ENCODE measurements around the gene SEPHS1.
A peak's percentile ranks its signal among the peaks of the same experiment; 100 is the strongest.
"Not testable (repeated sequence)": the region's sequence is repeated elsewhere in the genome, so short reads cannot be mapped to it uniquely, and the experiment has no call there.

Gene SEPHS1

DNA sequence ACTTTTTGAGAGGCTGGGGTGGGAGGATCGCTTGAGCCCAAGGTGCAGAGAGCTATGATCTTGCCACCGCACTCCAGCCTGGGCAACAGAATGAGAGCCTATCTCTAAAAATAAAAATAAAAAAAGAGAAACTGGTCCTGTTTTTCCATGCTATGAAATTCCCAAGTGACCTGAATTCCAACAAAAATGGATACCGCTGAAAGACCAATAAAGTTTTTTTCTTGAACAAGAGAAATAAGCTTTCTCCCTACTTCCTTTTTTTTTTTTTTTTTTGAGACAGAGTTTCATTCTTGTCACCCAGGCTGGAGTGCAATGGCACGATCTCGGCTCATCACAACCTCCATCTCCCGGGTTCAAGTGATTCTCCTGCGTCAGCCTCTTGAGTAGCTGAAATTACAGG lies 12.5 kb upstream of the SEPHS1 start:
- no peak for DNase-seq (ENCODE audit: low read depth)

DNA sequence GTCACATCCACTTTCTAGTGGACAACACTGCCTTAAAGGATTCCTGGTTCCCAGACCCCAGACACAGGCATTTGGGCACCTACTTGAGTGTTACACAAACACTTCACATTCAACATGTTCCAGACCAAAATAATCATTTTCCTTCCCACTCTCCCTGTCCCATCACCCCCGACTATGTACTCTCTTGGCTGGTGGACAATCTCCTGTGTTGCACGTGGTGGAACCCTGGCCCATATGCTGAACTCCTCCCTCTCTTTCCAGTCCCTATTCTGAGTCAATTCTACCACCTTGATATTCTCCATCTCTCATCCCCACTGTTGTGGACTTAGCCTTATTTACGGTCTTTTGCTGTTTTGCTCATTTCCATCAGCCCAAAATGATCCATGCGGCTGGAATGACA lies 8.3 kb upstream of the SEPHS1 start:
- DNase-seq (ENCODE audit: low read depth) = no peak

DNA sequence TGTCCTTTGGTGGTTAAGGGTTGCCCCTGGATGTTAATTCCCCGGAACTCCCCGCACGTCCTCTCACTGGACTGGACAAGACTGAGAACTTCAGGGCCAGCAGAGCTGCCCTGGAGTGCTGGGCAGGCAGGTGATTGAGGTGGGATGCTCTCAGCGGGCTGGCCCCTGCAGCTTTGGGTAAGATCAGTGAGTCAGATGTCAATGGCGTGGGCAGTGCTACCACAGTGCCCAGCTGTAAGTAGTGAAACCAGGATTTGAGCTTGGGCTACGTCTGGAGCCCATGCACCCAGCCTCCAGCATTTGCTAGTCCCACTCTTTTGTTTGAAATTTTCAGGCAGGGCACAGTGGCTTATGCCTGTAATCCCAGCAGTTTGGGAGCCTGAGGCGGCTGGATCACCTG lies 6.7 kb upstream of the SEPHS1 start:
- DNase-seq (ENCODE audit: low read depth) = no peak

- DNase-seq (ENCODE audit: low read depth) = no peak
These were observed 4.4 kb upstream of the SEPHS1 start for GRCh38 chr10:13352519-13352918.

- DNase-seq (ENCODE audit: low read depth) = no peak
These were observed 3.3 kb upstream of the SEPHS1 start for GRCh38 chr10:13351340-13351915.

DNA sequence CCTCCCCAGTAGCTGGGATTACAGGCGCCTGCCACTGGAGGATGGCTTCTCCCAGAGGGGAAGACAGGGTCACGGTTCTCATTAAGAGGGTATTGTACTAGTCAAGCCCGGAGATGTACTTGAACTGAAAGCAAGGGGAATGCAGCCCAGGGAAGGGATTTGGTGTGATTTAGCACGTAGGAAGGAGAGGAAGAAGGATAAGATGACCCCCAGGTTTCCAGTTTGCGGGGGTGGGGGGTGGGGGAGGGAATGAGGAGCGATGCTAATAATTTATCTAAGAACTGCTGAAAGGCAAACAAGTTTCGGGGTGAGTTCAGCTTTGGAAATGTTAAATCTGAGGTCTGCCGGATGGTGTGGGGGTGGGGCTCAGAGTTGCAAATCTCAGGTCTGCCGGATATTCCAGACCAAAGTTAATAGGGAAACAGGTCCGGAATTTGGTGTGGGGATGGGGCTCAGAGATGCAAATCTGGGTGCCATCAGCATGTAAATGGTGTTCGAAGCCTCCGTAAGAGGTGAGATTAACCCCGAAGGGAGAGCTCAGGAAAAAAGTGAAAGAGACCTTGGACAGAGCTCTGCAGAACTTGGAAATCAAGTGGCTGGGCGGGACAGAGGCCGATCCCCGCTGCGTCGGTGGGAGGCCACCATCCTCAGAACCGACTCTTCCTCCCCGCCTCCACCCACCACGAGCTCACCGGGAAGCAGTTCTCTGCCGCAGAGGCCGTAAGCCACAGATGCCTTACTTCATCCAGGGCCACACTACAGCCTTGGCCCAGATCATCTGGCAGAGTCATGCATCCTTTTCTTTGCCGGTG lies 1.6 kb upstream of the SEPHS1 start:
- no peak for DNase-seq (ENCODE audit: low read depth)

GRCh38 chr10:13347500-13348156 lies 465 bp downstream of the SEPHS1 start:
- peak; percentile 71 for DNase-seq (ENCODE audit: low read depth)

- no peak for DNase-seq (ENCODE audit: low read depth)
These were observed 1.0 kb downstream of the SEPHS1 start for GRCh38 chr10:13347043-13347499.

- DNase-seq (ENCODE audit: low read depth) = no peak
These were observed 1.6 kb downstream of the SEPHS1 start for GRCh38 chr10:13346283-13347042.

DNA sequence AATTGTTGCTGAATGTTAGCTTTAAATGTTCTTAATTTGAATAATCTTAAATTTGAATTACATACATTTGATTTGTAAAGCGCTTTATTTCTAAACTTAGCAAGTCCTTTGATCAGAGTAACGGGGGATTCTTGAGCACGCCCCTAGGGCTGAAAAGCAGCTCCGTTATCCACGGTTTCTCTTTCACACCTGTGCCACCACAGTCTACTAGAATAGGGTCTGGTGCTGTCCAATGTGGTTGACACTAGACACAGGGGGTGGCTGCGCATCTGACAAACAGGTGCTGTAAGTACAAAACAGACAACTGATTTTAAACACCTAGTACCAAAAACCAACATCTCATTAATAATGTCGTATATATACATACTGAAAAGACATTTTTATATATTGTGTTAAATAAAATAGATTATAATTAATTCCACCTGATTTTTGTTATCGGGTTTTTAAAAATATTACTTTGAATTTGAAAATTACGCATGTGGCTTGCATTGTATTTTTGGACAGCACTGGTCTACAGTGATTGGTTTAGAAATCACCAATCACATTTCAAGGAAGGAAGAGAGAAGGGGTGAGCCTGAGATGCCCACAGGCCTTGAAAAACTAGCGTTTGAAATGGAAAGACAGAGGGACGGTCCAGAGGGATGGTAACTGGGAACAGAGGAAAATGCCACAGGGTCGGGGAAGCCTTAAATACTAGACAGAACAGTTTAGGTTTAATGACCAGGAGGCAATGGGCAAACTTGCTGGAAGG lies 7.3 kb downstream of the SEPHS1 start:
- no peak for DNase-seq (ENCODE audit: low read depth)

DNA sequence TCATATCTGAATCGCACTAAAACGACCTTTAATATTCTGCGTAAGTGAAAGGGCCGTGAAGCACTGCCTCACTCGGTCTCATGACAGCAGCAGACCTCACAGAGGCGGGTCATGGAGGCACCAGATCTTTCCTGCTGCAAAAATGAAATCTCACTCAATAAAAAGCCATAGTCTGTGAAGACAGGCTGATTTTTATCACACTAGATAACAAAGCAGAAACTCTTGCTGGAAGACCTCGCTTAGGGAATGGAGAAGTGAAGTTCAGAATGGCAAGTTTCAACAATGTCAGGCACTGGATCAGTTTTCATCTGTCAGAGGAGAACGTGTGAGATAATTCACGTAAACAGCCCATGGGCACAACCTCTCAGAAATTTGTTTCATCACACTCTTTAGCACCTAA lies 8.0 kb downstream of the SEPHS1 start:
- no peak for DNase-seq (ENCODE audit: low read depth)

DNA sequence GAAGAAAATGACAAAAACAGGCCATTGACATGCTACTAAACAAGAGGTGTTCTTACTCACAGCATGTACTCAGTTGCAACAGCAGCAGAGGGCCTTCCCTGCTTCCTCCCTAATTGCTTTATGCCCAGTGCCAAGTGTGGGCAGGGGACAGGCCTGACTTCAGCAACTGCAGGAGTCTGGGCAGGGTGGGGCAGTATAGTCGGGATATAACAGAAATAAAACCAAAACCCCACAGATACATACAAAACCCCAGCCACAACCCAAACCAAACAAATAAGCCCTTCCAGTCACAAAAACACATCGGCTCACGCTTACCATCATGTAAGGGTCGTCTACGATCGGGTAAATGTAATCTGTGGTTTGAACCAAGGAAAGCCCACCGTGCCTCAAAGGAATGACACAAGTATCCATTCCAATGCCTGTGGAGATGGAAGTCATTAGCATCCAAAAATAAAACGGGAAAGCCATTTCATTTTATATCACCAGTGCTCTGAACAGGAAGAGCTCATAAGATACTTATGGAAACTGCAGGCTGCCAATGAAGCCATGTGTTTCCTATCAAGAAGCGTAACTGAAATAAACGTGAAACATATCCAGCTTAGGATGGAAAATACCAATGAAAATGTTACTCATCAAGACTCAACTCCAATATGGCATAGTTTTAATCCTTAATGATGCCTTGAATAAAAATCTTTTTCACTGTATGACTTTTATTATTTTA lies 9.5 kb downstream of the SEPHS1 start:
- DNase-seq (ENCODE audit: low read depth) = no peak

GRCh38 chr10:13337827-13338196 lies 10.3 kb downstream of the SEPHS1 start:
- DNase-seq (ENCODE audit: low read depth) = no peak

DNA sequence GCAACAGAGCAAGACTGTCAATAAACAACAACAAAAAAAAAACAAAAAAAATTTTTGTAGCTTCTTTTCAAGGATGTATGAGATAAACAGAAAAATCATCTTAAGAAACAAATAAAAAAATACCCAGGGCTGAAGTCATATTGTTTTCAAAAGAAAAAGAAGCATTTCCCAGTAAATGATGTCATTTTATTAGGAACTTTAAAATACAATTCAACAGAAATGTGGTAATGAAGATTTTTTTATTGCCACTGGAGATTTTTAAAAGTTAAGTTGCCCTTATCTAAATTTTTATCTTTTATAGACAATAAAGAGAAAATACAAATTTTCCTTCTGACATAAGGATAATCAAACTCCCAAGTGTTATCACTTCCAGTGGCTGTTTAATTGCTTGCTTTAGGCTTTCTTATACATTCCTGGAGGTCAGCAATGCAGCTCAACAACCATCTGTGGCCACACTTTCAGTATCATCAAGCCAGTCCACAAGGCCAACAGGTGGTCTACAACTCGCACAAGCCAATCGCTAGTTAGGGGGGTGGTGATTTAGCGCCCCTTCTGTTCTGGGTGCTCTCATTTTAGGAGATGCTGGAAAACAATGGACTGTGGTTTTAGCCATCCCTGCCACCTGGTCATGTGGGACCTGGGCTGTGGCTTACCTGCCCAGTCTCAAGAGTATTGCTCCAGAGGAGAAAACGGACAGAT lies 10.8 kb downstream of the SEPHS1 start:
- no peak for DNase-seq (ENCODE audit: low read depth)

DNA sequence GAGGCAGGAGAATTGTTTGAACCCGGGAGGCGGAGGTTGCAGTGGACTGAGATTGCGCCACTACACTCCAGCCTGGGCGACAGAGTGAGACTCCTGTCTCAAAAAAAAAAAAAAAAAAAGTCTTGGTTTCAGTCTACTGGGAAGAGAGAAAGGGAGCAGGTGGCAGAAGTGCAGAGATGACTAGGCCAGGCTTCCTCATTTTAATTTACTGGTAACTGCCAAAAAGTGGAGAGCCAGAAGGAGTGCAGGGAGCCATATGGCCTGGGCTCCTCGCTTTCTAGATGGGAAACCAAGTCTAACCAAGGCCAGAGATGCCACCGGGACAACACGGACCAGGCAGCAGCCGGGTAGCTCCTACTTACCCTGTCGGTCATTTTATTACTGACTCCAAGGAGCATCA lies 12.2 kb downstream of the SEPHS1 start:
- no peak for DNase-seq (ENCODE audit: low read depth)

- DNase-seq (ENCODE audit: low read depth) = no peak
These were observed 13.5 kb downstream of the SEPHS1 start for GRCh38 chr10:13334556-13334955.

DNA sequence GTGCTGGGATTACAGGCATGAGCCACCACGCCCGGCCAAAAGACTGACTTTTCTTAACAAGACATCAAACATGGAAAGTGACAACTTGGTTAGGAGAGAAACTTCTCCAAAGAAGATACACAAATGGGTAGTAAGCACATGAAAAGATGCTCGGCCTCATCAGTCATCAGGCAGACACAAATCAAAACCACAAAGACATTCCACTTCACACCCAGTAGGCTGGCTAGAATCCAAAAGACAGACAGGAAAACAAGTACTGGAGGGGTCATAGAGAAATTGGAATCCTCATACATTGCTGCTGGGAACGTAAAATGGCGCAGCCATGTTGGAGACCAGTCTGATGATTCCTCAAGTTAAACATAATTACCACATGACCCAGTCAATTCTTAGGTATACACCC lies 16.4 kb downstream of the SEPHS1 start:
- DNase-seq (ENCODE audit: low read depth) = no peak

GRCh38 chr10:13330980-13331379 lies 17.1 kb downstream of the SEPHS1 start:
- not testable (repeated sequence) for DNase-seq (ENCODE audit: low read depth)

DNA sequence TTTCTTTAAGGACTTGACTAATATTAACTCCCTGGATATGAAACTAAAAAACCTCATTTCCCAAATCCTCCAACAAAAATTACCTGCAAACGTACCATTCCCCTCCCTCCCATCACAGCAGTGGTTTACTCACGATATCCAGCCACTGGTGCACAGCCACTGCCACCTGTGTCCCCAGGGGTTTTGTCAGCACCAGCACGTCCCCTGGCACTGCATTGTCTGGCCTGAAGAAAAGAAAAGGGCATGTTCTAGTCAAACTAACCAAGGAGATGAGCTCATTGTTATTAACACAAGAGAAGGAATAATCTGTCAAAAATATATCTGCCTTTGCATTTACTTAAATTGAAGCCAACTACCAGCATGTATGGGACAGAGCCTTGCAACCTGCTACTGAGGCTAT lies 18.5 kb downstream of the SEPHS1 start:
- DNase-seq (ENCODE audit: low read depth) = no peak

DNA sequence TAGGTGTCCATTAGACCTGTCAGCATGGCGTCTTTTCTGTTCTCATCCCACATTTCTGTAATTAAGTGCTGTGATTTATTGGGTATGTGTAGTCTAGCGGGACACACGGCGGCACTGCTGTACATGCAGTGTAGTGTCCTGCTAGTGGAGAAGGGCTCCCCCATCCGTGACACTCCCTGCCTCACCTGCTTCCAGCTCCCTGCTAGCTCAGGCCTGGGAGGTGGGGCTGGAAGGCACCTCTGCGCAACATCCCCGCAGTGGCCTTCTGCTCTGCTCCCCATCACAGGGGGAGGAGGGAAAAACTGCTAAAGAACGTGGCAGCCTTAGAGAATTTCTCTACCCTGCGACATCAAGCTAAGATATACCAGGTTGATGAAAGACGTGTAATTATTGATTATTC lies 19.5 kb downstream of the SEPHS1 start:
- no peak for DNase-seq (ENCODE audit: low read depth)

GRCh38 chr10:13328126-13328525 lies 20.0 kb downstream of the SEPHS1 start:
- no peak for DNase-seq (ENCODE audit: low read depth)
